Loucy (cell line): Measurements from ENCODE around the gene SLC5A1.
"Not testable (repeated sequence)": the region's sequence is repeated elsewhere in the genome, so short reads cannot be mapped to it uniquely, and the experiment has no call there.

Source experiments
- EZH2phosphoT487 ChIP-seq: fragments of 200-600 bp; IDR thresholded peaks from 2 replicates; pipeline ENCODE4 v1.6.1; 2018; ENCODE audit warnings: antibody characterized with exemption, mild to moderate bottlenecking, moderate library complexity, borderline replicate concordance
- TF ChIP-seq, protein P1 (sequence below): fragments of 200-600 bp; sonication (generic); conservative IDR thresholded peaks from 2 replicates; pipeline ENCODE4 v1.5.1; 2014; ENCODE audit warnings: mild to moderate bottlenecking, antibody characterized with exemption, low read length

GRCh38 chr22:32160411-32160810 lies 117.3 kb downstream of the SLC5A1 start:
- TF ChIP-seq, protein P1, sequence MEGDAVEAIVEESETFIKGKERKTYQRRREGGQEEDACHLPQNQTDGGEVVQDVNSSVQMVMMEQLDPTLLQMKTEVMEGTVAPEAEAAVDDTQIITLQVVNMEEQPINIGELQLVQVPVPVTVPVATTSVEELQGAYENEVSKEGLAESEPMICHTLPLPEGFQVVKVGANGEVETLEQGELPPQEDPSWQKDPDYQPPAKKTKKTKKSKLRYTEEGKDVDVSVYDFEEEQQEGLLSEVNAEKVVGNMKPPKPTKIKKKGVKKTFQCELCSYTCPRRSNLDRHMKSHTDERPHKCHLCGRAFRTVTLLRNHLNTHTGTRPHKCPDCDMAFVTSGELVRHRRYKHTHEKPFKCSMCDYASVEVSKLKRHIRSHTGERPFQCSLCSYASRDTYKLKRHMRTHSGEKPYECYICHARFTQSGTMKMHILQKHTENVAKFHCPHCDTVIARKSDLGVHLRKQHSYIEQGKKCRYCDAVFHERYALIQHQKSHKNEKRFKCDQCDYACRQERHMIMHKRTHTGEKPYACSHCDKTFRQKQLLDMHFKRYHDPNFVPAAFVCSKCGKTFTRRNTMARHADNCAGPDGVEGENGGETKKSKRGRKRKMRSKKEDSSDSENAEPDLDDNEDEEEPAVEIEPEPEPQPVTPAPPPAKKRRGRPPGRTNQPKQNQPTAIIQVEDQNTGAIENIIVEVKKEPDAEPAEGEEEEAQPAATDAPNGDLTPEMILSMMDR: not testable (repeated sequence)
- TF ChIP-seq EZH2phosphoT487: not testable (repeated sequence)
